Activated CD8-positive, alpha-beta memory T cell treated with anti-CD3 and anti-CD28 coated beads for 36 hours (primary cell): ENCODE results near the gene SYNGAP1. TPM values are rescaled to one million over a fixed set of nuclear protein-coding genes. Genes with fewer than 3 reads are reported as not detected.
"Not testable (repeated sequence)": the region's sequence is repeated elsewhere in the genome, so short reads cannot be mapped to it uniquely, and the experiment has no call there.

Experiments
- CTCF ChIA-PET: fragments of 350-600 bp; sonication (Branson Sonifier 250); formaldehyde crosslinking; loops from one replicate; lab custom pipeline; 2021; ENCODE audit warnings: antibody characterized with exemption; lab: Charles Lee
- POLR2A ChIA-PET: fragments of 350-600 bp; sonication (Branson Sonifier 250); formaldehyde crosslinking; loops from one replicate; lab custom pipeline; 2021; ENCODE audit warnings: antibody characterized with exemption; lab: Charles Lee
- total RNA-seq, 2 experiments: library from RNA; stranded (reverse); gene quantifications; one replicate each; pipeline ENCODE4 v1.2.3, GENCODE V29; 2021

SYNGAP1 gene
- total RNA-seq, 2 experiments from 2014 or later: 23.8 to 24.9 TPM

DNA sequence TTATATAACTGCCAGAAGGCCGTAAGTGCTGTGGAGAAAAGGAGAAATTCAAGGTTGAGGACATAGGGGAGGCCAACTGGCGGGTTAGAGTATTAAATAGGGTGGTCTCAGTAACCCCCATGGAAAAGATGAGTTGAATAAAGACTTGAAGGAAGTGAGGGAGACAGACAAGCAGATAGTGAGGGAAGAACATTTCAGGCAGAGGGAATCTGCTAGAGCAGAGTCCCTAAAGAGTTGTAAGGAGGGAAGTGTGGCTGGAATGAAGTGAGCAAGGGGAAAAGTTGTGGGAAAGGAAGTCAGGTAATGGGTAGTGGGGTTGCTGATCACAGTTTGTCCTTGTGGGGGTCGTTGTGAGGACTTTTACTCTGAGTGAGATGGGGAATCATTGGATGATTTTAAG is 26.9 kb upstream of the SYNGAP1 start:
- CTCF ChIA-PET: interaction anchor here (1.3 kb wide), 1 partner anchor 31 kb away, joined by 4 read pairs; no protein-coding TSS in a partner anchor
- POLR2A ChIA-PET: interaction anchor here (1.3 kb wide), 1 partner anchor 178 kb away, joined by 3 read pairs; no protein-coding TSS in a partner anchor

- ChIA-PET CTCF (interaction anchor here (0.7 to 1.0 kb wide), 3 partner anchors 54 to 245 kb away, joined by 3 to 4 read pairs (median 3); no protein-coding TSS in a partner anchor), POLR2A (no interaction called here)
These were observed 22.3 kb upstream of the SYNGAP1 start for GRCh38 chr6:33397541-33397940.

GRCh38 chr6:33398601-33399000 is 21.3 kb upstream of the SYNGAP1 start:
- CTCF ChIA-PET, POLR2A ChIA-PET: not testable (repeated sequence)

DNA sequence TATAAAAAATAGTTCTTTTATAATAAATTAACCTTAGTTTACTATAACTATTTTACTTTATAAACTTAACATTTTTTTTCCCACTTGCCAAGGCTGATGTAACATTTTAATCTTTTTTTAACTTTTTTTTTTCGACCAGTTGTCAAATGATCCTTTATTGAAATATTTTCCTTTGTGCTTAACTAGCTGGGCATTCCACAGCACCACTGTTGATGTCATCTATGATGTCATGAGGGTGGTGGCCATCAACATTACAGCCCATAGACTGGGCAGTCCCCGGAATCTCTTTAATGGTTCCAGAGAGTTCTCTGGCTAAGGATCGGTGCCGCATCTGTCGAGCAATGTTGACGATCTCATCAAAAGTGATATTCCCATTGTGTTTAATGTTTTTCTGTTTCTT is 20.0 kb upstream of the SYNGAP1 start:
- POLR2A ChIA-PET: not testable (repeated sequence)

GRCh38 chr6:33404884-33405283 is 15.0 kb upstream of the SYNGAP1 start:
- ChIA-PET CTCF (no interaction called here), POLR2A (no interaction called here)

More for the DNA sequence above, 20.0 kb upstream of the SYNGAP1 start:
- CTCF ChIA-PET: not testable (repeated sequence)

GRCh38 chr6:33405386-33405940 is 14.4 kb upstream of the SYNGAP1 start:
- ChIA-PET POLR2A (no interaction called here), CTCF (no interaction called here)

DNA sequence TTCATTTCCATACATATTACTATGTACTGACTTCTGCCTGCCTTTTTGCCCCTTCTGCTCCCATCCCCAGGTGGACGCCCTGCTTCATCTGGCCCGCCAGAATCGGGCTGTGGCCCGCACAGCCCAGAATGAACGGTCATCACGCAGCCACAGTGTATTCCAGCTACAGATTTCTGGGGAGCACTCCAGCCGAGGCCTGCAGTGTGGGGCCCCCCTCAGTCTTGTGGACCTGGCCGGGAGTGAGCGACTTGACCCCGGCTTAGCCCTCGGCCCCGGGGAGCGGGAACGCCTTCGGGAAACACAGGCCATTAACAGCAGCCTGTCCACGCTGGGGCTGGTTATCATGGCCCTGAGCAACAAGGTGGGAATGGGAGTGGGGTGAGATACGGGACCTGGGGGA is 13.7 kb upstream of the SYNGAP1 start:
- ChIA-PET CTCF (no interaction called here), POLR2A (no interaction called here)

DNA sequence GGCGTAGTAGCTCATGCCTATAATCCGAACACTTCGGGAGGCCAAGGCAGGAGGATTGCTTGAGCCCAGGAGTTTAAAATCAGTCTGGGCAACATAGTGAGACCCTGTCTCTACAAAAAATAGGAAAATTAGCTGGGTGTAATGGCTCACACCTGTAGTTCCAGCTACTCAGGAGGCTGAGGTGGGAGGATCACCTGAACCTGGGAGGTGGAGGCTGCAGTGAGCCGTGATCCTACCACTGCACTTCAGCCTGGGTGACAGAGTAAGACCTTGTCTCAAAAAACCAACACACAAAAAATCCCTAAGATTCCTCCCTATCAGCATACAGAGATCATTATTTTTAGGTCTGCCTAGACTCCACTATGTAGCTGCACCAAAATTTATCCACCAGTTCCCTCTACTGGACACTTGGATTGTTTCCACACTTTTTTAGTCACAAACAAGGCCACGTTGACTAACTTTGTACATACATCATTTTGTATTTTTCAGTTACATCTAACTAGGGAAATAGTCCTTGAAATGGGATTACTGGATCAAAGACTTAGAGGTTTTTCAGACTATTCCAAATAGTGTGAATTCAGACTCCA is 12.6 kb upstream of the SYNGAP1 start:
- CTCF ChIA-PET: no interaction called here
- POLR2A ChIA-PET: no interaction called here

DNA sequence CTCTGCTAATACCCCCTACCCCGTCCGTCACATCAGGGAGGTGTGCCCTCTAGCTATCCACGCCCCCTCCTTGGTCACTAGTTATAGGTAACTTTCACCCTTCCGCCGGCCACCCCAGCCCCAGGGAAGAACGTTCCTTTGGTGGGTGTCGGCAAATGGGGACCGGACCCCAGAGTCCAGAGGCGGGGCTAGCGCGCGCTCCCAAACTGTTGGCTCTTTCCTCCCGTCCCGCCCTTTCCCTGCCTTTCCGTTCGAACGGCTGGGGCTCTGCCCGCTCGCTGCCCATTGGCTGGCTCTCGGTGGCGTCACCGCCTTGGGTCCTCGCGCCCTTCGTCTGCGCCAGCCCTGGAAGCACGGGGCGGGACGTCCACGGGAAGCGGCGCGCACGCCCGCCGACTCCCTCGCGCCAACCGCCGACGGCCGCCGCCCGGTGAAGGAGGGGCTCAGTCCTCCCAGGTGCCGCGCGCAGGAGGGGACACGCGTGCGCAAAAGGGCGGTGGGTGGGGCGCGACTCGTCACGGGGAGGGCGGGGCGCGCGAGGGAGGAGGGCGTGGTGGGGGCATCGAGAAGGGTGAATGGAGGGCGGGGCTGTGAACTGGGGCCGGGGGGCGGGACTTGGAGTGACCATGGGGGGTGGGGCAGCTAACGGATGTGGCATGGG is 9.7 kb upstream of the SYNGAP1 start:
- ChIA-PET CTCF (interaction anchor here (0.8 kb wide), 1 partner anchor 21 kb away, joined by 5 read pairs; no protein-coding TSS in a partner anchor), POLR2A (interaction anchor here (1.3 to 1.4 kb wide), 2 partner anchors 18 to 44 kb away, joined by 5 to 6 read pairs; partner anchors contain the start of genes KIFC1 and ZBTB9)

GRCh38 chr6:33410711-33411631 is 8.9 kb upstream of the SYNGAP1 start, which contains the start of gene PHF1:
Gene PHF1 (plus strand): TSS chr6:33411014. CDS start chr6:33412264, 1,250 bp downstream.
- ChIA-PET CTCF (no interaction called here), POLR2A (interaction anchor here (1.3 to 1.4 kb wide), 2 partner anchors 19 to 43 kb away, joined by 5 to 6 read pairs; partner anchors contain the start of genes KIFC1 and ZBTB9)

DNA sequence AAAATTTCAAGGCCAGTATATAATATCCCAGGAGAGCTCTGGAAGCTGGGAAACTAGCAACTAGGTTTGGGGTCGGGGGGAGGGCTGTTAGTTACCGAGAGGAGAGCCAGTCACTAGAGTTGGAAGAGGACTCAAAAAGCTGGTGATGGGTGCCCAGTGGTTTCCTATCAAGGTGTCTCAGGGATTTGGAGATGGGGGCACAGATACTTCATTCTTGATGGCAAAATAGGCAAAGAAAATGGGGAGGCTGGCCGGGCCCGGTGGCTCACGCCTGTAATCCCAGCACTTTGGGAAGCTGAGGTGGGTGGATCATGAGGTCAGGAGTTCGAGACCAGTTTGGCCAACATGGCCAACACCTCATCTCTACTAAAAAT is 8.2 kb upstream of the SYNGAP1 start:
- POLR2A ChIA-PET: no interaction called here
- CTCF ChIA-PET: interaction anchor here (0.6 kb wide), 1 partner anchor 212 kb away, joined by 4 read pairs; no protein-coding TSS in a partner anchor

DNA sequence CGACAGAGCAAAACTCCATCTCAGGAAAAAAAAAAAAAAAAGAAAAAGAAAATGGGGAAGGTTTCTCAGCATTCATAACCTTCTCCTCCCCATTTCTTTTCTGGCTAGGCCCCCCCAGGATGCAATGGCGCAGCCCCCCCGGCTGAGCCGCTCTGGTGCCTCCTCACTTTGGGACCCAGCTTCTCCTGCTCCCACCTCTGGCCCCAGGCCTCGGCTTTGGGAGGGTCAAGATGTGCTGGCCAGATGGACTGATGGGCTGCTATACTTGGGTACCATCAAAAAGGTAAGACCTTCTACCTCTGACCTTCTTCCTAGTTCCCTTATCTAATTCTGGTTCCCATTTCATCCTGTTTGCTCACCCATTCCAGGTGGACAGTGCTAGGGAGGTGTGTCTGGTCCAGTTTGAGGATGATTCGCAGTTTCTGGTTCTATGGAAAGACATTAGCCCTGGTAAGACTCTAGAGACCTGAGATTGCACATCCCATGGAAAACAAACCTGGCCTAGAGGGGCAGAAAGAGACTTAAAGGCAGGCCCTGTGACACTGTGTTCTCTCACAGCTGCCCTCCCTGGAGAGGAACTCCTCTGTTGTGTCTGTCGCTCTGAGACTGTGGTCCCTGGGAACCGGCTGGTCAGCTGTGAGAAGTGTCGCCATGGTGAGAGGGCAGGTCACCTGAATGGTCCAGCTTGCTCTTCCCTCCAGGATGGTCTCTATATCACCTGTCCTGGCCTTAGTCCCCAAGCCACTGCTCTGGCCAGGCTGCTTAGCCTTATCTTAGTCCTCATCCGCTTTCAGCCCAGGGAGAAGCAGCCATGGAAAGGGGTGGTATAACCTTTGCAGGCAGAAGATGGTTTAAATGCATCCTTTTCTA is 7.5 kb upstream of the SYNGAP1 start:
- ChIA-PET CTCF (interaction anchor here (0.6 kb wide), 1 partner anchor 211 kb away, joined by 4 read pairs; no protein-coding TSS in a partner anchor), POLR2A (interaction anchor here (0.7 kb wide), 1 partner anchor 119 kb away, joined by 5 read pairs; no protein-coding TSS in a partner anchor)

DNA sequence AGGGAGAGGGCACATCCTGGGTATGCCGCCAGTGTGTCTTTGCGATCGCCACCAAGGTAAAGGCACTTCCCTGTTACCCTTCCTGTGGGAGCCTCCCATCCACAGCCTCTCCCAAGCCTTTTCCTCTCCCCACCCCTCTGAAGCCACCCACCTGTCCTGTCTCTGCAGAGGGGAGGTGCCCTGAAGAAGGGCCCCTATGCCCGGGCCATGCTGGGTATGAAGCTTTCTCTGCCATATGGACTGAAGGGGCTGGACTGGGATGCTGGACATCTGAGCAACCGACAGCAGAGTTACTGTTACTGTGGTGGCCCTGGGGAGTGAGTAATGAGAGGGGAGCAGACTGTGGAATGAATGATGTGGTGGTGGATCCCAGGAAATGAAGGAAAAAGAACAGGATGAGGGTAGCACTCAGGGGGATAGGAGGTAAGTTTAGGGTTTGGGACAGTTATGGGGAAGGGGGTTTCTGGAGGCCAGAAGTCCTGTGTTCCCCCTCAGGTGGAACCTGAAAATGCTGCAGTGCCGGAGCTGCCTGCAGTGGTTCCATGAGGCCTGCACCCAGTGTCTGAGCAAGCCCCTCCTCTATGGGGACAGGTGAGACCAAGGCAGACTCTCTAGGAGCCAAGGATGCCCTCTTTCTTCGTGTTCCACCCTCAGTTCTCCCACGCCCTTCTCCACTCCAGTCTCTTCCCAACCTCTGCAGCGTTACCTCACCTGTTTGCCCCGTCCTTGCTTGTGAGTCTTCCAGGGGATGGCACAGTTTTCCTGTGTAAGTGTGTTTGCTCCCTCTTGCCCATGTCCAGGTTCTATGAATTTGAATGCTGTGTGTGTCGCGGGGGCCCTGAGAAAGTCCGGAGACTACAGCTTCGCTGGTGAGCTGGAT is 6.4 kb upstream of the SYNGAP1 start:
- ChIA-PET CTCF (no interaction called here), POLR2A (no interaction called here)

GRCh38 chr6:33414592-33415271 is 5.1 kb upstream of the SYNGAP1 start:
- ChIA-PET POLR2A (no interaction called here), CTCF (no interaction called here)

DNA sequence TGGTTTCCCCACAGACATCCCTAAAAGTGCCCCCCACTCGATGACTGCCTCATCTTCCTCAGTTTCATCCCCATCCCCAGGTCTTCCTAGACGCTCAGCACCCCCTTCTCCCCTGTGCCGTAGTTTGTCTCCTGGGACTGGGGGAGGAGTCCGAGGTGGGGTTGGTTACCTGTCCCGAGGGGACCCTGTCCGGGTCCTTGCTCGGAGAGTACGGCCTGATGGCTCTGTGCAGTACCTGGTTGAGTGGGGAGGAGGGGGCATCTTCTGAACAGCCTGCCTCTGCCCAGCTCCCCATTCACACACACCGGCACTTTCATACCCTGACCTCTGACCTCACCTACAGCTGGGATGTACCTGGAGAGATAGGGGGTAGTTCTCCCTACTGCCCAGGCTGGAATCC is 4.0 kb upstream of the SYNGAP1 start:
- ChIA-PET CTCF (interaction anchor here (1.8 kb wide), 1 partner anchor 10 kb away, joined by 8 read pairs; no protein-coding TSS in a partner anchor), POLR2A (no interaction called here)

DNA sequence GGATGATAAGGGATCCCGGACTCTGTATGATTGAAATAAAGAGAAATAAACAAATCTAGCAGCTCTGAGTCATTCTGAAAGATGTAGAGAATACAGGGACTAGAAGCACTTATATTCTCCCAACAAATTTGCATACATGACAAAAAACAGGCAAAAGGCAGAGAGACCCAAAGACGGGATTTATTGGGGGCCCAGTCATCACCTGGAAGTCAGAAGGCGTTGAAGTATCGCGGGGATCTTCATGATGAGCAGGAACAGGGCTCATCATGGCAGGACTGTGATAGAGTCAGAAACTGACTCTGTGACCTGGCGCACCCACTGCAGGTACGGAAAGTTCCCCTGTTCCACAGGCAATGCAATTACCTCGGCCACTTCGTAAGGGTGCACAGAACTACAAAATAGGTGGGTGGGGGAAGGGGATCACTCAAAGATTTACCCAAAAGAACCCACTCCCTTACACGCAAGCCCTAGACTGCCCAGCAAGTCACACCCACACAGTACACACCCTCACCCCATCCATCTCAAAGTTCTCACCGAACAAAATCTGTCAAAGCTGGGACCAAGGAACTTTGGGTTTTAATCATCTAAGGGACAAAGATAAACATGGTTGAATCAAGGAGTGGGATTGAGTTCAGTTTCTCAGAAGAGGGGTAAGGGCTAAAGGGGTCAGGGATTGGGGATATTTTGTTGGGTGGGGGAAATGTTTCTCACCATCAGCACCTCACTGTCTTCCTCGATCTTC is 3.3 kb upstream of the SYNGAP1 start:
- ChIA-PET POLR2A (no interaction called here), CTCF (interaction anchor here (0.9 to 1.8 kb wide), 2 partner anchors 9 to 25 kb away, joined by 3 to 8 read pairs; partner anchors contain the start of gene KIFC1)
